ENCODE results near the gene MFGE8. TPM values are rescaled to one million over a fixed set of nuclear protein-coding genes. Genes with fewer than 3 reads are reported as not detected.

MFGE8 gene
- total and polyA plus RNA-seq, 9 of the 15 experiments (the other 6 are each of a cell fraction or from before 2014, with no cell fraction given) = 2.3 to 142 (median 62.3) TPM

DNA sequence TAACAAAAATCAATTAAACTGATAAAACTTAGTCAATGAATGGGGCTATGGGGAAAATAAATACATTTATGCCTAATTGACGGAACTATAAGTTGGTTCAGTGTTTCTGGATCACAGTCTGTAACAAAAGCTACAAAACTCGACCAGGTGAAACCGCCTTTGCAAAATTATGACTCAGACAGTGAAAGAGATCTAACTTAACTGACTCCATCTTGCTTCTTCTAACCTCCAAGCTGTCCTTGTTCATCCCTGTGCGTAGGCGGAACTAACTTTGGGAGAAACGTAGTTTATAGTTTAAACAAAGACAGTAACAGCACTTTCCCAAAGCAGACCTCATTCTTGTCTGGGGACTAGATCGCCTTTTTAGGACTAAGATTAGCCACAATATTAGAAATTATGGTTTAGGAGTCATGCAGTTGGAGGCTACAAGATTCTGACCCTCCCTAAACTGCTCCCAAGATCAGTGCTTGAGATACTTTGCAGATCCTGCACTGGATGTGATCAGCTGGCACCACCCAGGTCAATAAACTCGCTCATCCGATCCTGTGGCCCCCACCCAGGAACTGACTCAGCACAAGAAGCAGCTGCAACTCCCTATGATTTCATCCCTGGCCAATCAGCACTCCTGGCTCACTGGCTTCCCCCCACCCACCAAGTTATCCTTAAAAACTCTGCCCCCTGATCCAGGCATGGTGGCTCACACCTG, 7.2 kb upstream of the MFGE8 start (continued):
- TF ChIP-seq, protein P1, sequence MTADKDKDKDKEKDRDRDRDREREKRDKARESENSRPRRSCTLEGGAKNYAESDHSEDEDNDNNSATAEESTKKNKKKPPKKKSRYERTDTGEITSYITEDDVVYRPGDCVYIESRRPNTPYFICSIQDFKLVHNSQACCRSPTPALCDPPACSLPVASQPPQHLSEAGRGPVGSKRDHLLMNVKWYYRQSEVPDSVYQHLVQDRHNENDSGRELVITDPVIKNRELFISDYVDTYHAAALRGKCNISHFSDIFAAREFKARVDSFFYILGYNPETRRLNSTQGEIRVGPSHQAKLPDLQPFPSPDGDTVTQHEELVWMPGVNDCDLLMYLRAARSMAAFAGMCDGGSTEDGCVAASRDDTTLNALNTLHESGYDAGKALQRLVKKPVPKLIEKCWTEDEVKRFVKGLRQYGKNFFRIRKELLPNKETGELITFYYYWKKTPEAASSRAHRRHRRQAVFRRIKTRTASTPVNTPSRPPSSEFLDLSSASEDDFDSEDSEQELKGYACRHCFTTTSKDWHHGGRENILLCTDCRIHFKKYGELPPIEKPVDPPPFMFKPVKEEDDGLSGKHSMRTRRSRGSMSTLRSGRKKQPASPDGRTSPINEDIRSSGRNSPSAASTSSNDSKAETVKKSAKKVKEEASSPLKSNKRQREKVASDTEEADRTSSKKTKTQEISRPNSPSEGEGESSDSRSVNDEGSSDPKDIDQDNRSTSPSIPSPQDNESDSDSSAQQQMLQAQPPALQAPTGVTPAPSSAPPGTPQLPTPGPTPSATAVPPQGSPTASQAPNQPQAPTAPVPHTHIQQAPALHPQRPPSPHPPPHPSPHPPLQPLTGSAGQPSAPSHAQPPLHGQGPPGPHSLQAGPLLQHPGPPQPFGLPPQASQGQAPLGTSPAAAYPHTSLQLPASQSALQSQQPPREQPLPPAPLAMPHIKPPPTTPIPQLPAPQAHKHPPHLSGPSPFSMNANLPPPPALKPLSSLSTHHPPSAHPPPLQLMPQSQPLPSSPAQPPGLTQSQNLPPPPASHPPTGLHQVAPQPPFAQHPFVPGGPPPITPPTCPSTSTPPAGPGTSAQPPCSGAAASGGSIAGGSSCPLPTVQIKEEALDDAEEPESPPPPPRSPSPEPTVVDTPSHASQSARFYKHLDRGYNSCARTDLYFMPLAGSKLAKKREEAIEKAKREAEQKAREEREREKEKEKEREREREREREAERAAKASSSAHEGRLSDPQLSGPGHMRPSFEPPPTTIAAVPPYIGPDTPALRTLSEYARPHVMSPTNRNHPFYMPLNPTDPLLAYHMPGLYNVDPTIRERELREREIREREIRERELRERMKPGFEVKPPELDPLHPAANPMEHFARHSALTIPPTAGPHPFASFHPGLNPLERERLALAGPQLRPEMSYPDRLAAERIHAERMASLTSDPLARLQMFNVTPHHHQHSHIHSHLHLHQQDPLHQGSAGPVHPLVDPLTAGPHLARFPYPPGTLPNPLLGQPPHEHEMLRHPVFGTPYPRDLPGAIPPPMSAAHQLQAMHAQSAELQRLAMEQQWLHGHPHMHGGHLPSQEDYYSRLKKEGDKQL (CRISPR knock-in tag; IDR thresholded peaks at IDR 0.05; ENCODE audit: borderline replicate concordance) = no peak
- TF ChIP-seq, protein P2, sequence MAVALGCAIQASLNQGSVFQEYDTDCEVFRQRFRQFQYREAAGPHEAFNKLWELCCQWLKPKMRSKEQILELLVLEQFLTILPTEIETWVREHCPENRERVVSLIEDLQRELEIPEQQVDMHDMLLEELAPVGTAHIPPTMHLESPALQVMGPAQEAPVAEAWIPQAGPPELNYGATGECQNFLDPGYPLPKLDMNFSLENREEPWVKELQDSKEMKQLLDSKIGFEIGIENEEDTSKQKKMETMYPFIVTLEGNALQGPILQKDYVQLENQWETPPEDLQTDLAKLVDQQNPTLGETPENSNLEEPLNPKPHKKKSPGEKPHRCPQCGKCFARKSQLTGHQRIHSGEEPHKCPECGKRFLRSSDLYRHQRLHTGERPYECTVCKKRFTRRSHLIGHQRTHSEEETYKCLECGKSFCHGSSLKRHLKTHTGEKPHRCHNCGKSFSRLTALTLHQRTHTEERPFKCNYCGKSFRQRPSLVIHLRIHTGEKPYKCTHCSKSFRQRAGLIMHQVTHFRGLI (CRISPR knock-in tag; IDR thresholded peaks at IDR 0.05) = no peak
- TF ChIP-seq, protein P3, sequence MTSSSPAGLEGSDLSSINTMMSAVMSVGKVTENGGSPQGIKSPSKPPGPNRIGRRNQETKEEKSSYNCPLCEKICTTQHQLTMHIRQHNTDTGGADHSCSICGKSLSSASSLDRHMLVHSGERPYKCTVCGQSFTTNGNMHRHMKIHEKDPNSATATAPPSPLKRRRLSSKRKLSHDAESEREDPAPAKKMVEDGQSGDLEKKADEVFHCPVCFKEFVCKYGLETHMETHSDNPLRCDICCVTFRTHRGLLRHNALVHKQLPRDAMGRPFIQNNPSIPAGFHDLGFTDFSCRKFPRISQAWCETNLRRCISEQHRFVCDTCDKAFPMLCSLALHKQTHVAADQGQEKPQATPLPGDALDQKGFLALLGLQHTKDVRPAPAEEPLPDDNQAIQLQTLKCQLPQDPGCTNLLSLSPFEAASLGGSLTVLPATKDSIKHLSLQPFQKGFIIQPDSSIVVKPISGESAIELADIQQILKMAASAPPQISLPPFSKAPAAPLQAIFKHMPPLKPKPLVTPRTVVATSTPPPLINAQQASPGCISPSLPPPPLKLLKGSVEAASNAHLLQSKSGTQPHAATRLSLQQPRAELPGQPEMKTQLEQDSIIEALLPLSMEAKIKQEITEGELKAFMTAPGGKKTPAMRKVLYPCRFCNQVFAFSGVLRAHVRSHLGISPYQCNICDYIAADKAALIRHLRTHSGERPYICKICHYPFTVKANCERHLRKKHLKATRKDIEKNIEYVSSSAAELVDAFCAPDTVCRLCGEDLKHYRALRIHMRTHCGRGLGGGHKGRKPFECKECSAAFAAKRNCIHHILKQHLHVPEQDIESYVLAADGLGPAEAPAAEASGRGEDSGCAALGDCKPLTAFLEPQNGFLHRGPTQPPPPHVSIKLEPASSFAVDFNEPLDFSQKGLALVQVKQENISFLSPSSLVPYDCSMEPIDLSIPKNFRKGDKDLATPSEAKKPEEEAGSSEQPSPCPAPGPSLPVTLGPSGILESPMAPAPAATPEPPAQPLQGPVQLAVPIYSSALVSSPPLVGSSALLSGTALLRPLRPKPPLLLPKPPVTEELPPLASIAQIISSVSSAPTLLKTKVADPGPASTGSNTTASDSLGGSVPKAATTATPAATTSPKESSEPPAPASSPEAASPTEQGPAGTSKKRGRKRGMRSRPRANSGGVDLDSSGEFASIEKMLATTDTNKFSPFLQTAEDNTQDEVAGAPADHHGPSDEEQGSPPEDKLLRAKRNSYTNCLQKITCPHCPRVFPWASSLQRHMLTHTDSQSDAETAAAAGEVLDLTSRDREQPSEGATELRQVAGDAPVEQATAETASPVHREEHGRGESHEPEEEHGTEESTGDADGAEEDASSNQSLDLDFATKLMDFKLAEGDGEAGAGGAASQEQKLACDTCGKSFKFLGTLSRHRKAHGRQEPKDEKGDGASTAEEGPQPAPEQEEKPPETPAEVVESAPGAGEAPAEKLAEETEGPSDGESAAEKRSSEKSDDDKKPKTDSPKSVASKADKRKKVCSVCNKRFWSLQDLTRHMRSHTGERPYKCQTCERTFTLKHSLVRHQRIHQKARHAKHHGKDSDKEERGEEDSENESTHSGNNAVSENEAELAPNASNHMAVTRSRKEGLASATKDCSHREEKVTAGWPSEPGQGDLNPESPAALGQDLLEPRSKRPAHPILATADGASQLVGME (CRISPR knock-in tag; IDR thresholded peaks at IDR 0.05) = no peak
- TF ChIP-seq, protein P4, sequence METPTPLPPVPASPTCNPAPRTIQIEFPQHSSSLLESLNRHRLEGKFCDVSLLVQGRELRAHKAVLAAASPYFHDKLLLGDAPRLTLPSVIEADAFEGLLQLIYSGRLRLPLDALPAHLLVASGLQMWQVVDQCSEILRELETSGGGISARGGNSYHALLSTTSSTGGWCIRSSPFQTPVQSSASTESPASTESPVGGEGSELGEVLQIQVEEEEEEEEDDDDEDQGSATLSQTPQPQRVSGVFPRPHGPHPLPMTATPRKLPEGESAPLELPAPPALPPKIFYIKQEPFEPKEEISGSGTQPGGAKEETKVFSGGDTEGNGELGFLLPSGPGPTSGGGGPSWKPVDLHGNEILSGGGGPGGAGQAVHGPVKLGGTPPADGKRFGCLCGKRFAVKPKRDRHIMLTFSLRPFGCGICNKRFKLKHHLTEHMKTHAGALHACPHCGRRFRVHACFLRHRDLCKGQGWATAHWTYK (CRISPR knock-in tag; IDR thresholded peaks at IDR 0.05) = peak; percentile 91
- TF ChIP-seq C11orf30 (IDR thresholded peaks at IDR 0.05; ENCODE audit: low read depth) (peak; percentile 93), RBM25 (IDR thresholded peaks at IDR 0.05; ENCODE audit: low read depth, low read length, severe bottlenecking) (no peak)
- TF ChIP-seq, protein P5, sequence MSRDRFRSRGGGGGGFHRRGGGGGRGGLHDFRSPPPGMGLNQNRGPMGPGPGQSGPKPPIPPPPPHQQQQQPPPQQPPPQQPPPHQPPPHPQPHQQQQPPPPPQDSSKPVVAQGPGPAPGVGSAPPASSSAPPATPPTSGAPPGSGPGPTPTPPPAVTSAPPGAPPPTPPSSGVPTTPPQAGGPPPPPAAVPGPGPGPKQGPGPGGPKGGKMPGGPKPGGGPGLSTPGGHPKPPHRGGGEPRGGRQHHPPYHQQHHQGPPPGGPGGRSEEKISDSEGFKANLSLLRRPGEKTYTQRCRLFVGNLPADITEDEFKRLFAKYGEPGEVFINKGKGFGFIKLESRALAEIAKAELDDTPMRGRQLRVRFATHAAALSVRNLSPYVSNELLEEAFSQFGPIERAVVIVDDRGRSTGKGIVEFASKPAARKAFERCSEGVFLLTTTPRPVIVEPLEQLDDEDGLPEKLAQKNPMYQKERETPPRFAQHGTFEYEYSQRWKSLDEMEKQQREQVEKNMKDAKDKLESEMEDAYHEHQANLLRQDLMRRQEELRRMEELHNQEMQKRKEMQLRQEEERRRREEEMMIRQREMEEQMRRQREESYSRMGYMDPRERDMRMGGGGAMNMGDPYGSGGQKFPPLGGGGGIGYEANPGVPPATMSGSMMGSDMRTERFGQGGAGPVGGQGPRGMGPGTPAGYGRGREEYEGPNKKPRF (IDR thresholded peaks at IDR 0.05; ENCODE audit: low read depth, low read length) = no peak
- TF ChIP-seq, protein P6, sequence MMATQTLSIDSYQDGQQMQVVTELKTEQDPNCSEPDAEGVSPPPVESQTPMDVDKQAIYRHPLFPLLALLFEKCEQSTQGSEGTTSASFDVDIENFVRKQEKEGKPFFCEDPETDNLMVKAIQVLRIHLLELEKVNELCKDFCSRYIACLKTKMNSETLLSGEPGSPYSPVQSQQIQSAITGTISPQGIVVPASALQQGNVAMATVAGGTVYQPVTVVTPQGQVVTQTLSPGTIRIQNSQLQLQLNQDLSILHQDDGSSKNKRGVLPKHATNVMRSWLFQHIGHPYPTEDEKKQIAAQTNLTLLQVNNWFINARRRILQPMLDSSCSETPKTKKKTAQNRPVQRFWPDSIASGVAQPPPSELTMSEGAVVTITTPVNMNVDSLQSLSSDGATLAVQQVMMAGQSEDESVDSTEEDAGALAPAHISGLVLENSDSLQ (IDR thresholded peaks at IDR 0.05) = no peak

Measured in K562 (cell line).